HepG2 (cell line): ENCODE results near the gene PBLD. TPM values are rescaled to one million over a fixed set of nuclear protein-coding genes. Genes with fewer than 3 reads are reported as not detected.

Experiments used
- ATAC-seq: fragments of 200-7000 bp; cut with Tn5 transposase; 3 replicates; pipeline ENCODE4 v1.9.1; 2020; ENCODE audit warnings: mild to moderate bottlenecking, moderate library complexity
- BruUV-seq: library from RNA; stranded (reverse); fragments of 400-500 nt; replicated peaks from 2 replicates; lab custom pipeline; 2021; lab: Mats Ljungman, UMichigan
- CTCF ChIA-PET: fragments of 300-600 bp; formaldehyde crosslinking; extraction: SDS; loops from one replicate; lab custom pipeline; 2021; ENCODE audit warnings: low total read pairs, inconsistent platforms, low intra/inter-chr PET ratio; lab: Yijun Ruan, JAX
- POLR2A ChIA-PET: fragments of 350-600 bp; sonication (Branson Sonifier 250); formaldehyde crosslinking; loops from one replicate; lab custom pipeline; 2020; ENCODE audit warnings: antibody characterized with exemption, inconsistent platforms; lab: Yijun Ruan, JAX
- DNase-seq: peaks from one replicate; pipeline ENCODE4 v3.0.0-alpha.2; 2015; ENCODE audit warnings: low spot score
- FAIRE-seq: peaks from 3 replicates; lab custom pipeline; 2011; peaks lifted over from hg19 to GRCh38; lab: Jason Lieb, UNC
- H2AFZ ChIP-seq: one replicate; pipeline ENCODE4 v1.6.1; 2011; ENCODE audit warnings: low read length, inconsistent platforms
- H3K27ac ChIP-seq: fragments of 300-600 bp; 3 replicates; pipeline ENCODE4 v1.8.0; 2011; ENCODE audit warnings: mixed run types, mild to moderate bottlenecking, mixed read lengths, low read length, inconsistent platforms; ENCODE audit not compliant: insufficient read depth; ENCODE audit errors: extremely low read length
- H3K27me3 ChIP-seq, 2 experiments: fragments of 200-600 bp in 1 of 2; 2 replicates in 1 of 2; 3 replicates in 1 of 2; pipeline versions ENCODE4 v1.6.0 to v1.8.0; 2011; ENCODE audit warnings: low read length in 2 of 2, mild to moderate bottlenecking in 2 of 2, moderate library complexity in 2 of 2, inconsistent platforms in 1 of 2; ENCODE audit not compliant: insufficient read depth in 2 of 2, control insufficient read depth in 1 of 2
- H3K36me3 ChIP-seq, 2 experiments: fragments of 200-600 bp in 1 of 2; replicated peaks in 1 of 2; 2 replicates in 1 of 2; 3 replicates in 1 of 2; pipeline versions ENCODE4 v1.5.1 to v1.8.0; 2011; ENCODE audit warnings: low read length in 2 of 2, inconsistent platforms in 1 of 2; ENCODE audit not compliant: insufficient read depth in 2 of 2, control insufficient read depth in 1 of 2
- H3K4me1 ChIP-seq: 2 replicates; pipeline ENCODE4 v1.5.1; 2012; ENCODE audit warnings: low read length, inconsistent platforms; ENCODE audit not compliant: insufficient read depth
- H3K4me2 ChIP-seq: 2 replicates; pipeline ENCODE4 v1.6.0; 2011; ENCODE audit warnings: low read depth, low read length, inconsistent platforms
- H3K4me3 ChIP-seq, 3 experiments: fragments of 200-600 bp in 1 of 3; sonication (generic), shearing (Covaris generic) in 1 of 3; replicated peaks in 1 of 3; 2 replicates each; pipeline ENCODE4 v1.5.1; 2011 to 2016; ENCODE audit warnings: low read length in 3 of 3, inconsistent platforms in 2 of 3, low read depth in 2 of 3, mild to moderate bottlenecking in 2 of 3, control low read depth in 1 of 3, mixed read lengths in 1 of 3; ENCODE audit not compliant: insufficient read depth in 1 of 3
- H3K79me2 ChIP-seq: one replicate; pipeline ENCODE4 v1.6.1; 2011; ENCODE audit warnings: low read length, inconsistent platforms; ENCODE audit not compliant: insufficient read depth
- H3K9ac ChIP-seq: 2 replicates; pipeline ENCODE4 v1.6.0; 2011; ENCODE audit warnings: mild to moderate bottlenecking, low read depth, low read length, inconsistent platforms; ENCODE audit not compliant: insufficient read depth
- H3K9me3 ChIP-seq: 2 replicates; pipeline ENCODE4 v1.5.1; 2012; ENCODE audit warnings: mild to moderate bottlenecking, low read length
- H4K20me1 ChIP-seq: 2 replicates; pipeline ENCODE4 v1.6.0; 2011; ENCODE audit warnings: inconsistent platforms, mild to moderate bottlenecking, low read length, moderate library complexity; ENCODE audit not compliant: insufficient read depth
- HMGXB4 ChIP-seq, 2 experiments: sonication (generic) in 1 of 2; formaldehyde crosslinking in 1 of 2; IDR thresholded peaks; 2 replicates each; pipeline versions ENCODE4 v1.4.0 to v1.6.1; 2018 to 2020; ENCODE audit warnings: missing genetic modification reagents in 2 of 2, borderline replicate concordance in 1 of 2, low read depth in 1 of 2, mild to moderate bottlenecking in 1 of 2, missing biosample characterization in 1 of 2
- KDM3A ChIP-seq: IDR thresholded peaks from 2 replicates; pipeline ENCODE4 v1.6.1; 2018; ENCODE audit warnings: low read depth, missing compliant biosample characterization
- RNF219 ChIP-seq: sonication (generic); formaldehyde crosslinking; IDR thresholded peaks from 2 replicates; pipeline ENCODE4 v1.5.0; 2020; ENCODE audit warnings: mild to moderate bottlenecking, missing genetic modification reagents
- RXRA ChIP-seq: sonication (generic); formaldehyde crosslinking; IDR thresholded peaks from 2 replicates; pipeline ENCODE4 v1.5.1; 2020; ENCODE audit warnings: missing genetic modification reagents
- YY1 ChIP-seq: IDR thresholded peaks from 2 replicates; pipeline ENCODE4 v1.6.1; 2011; ENCODE audit warnings: low read length, low read depth, moderate library complexity, mild to moderate bottlenecking; ENCODE audit not compliant: insufficient read depth, insufficient replicate concordance
- ZFP41 ChIP-seq: sonication (generic); formaldehyde crosslinking; IDR thresholded peaks from 2 replicates; pipeline ENCODE4 v1.4.0; 2020; ENCODE audit warnings: mild to moderate bottlenecking, missing genetic modification reagents, borderline replicate concordance
- WGBS: methylation state at CpG from one replicate; pipeline ENCODE4 v1.1.6; 2017; ENCODE audit warnings: low lambda C conversion rate; 5-methylcytosine and 5-hydroxymethylcytosine counted together
- in situ Hi-C: cut with HindIII; loops from 2 replicates; pipeline ENCODE4 v1.10.0; 2017; ENCODE audit warnings: low pct_unique_long_range_greater_than_20kb; ENCODE audit not compliant: extremely low pct_ligation_motif_present
- intact Hi-C: fragments of 100-400 bp; cut with micrococcal nuclease; formaldehyde crosslinking; loops from one replicate; pipeline ENCODE4 v1.10.0; 2022; ENCODE audit not compliant: unreplicated experiment
- polyA plus RNA-seq, 8 experiments: library from polyadenylated mRNA; depleted of rRNA in 3 of 8; stranded (reverse) in 7 of 8; unstranded in 1 of 8; fragments of >200 nt; fragmentation: Illumina TruSeq in 4 of 8; extraction: Trizol in 4 of 8; gene quantifications; 2 replicates each; pipeline versions ENCODE4 v1.2.1 to v1.2.3, GENCODE V29; 2011 to 2016; ENCODE audit warnings: low read depth in 4 of 8, missing spikeins in 1 of 8, mixed read lengths in 1 of 8; ENCODE audit not compliant: insufficient read depth in 1 of 8
- total RNA-seq, 5 experiments: library from RNA; depleted of rRNA; stranded (reverse); fragments of >200 nt; fragmentation: Illumina TruSeq; extraction: Trizol; gene quantifications; 2 replicates each; pipeline ENCODE4 v1.2.3, GENCODE V29; 2016; ENCODE audit warnings: low read depth in 1 of 5

Gene PBLD
- total and polyA plus RNA-seq, 2 of the 13 experiments (the other 11 are each of a cell fraction or from before 2014, with no cell fraction given), result 0.42 to 3.1 TPM

GRCh38 chr10:68332259-68333057, at the start of gene PBLD (continued):
- peak; percentile 71 to 88; a peak in 3 of 4 replicates for TF ChIP-seq HMGXB4 (CRISPR knock-in tag; IDR thresholded peaks at IDR 0.05; ENCODE audit: borderline replicate concordance in 1 of 2, low read depth in 1 of 2)

- ATAC-seq, result no peak
- H3K4me3 ChIP-seq, result no peak overlapping the region
- no peaks in the 10 kb centered on the region for H3K27me3 ChIP-seq
- no peak for FAIRE-seq
- no peak overlapping the region for H3K27ac ChIP-seq
- no peaks in the 10 kb centered on the region; the same call in 1 of the 2 replicates for H4K20me1 ChIP-seq
- in situ Hi-C loops (no loop called here), intact Hi-C loops (no loop called here)
- ChIA-PET CTCF (no interaction called here), POLR2A (interaction anchor here (0.8 kb wide), 1 partner anchor 529 kb away, joined by 3 read pairs; no protein-coding TSS in a partner anchor)
- no peak overlapping the region for H3K4me2 ChIP-seq
- H2AFZ ChIP-seq, result no peak overlapping the region
- no peak overlapping the region for H3K9ac ChIP-seq
- WGBS, result 95% methylated on average over 1 of the region's 1 CpG
- no peaks in the 10 kb centered on the region for H3K4me1 ChIP-seq
- no peaks in the 10 kb centered on the region for H3K79me2 ChIP-seq
- no peaks in the 10 kb centered on the region for H3K9me3 ChIP-seq
- BruUV-seq, result no TSS peak
- TF ChIP-seq ZFP41 (CRISPR knock-in tag), result no peak
- TF ChIP-seq YY1, result no peak
- no peak for TF ChIP-seq RXRA (CRISPR knock-in tag)
- TF ChIP-seq KDM3A (CRISPR knock-in tag), result no peak
- no peak for TF ChIP-seq RNF219
- H3K36me3 ChIP-seq, result peaks cover 7 to 31% of the 10 kb centered on the region in 2 experiments; a peak in 4 of 5 replicates
- DNase-seq, result no peak
These were observed 38.9 kb upstream of the PBLD start for GRCh38 chr10:68371604-68372003.
